H54 (cell line): ENCODE data around the gene WDR33.

Source experiments
- DNase-seq: peaks from one replicate; pipeline ENCODE4 v3.0.0; 2011; ENCODE audit warnings: low spot score, mixed read lengths; ENCODE audit not compliant: insufficient read length
- FAIRE-seq: peaks from 3 replicates; lab custom pipeline; 2011; peaks lifted over from hg19 to GRCh38; lab: Jason Lieb, UNC
- POLR2A ChIP-seq: IDR thresholded peaks from 2 replicates; pipeline ENCODE4 v1.6.1; 2011; ENCODE audit warnings: low read depth, mild to moderate bottlenecking, low read length

WDR33 gene

DNA sequence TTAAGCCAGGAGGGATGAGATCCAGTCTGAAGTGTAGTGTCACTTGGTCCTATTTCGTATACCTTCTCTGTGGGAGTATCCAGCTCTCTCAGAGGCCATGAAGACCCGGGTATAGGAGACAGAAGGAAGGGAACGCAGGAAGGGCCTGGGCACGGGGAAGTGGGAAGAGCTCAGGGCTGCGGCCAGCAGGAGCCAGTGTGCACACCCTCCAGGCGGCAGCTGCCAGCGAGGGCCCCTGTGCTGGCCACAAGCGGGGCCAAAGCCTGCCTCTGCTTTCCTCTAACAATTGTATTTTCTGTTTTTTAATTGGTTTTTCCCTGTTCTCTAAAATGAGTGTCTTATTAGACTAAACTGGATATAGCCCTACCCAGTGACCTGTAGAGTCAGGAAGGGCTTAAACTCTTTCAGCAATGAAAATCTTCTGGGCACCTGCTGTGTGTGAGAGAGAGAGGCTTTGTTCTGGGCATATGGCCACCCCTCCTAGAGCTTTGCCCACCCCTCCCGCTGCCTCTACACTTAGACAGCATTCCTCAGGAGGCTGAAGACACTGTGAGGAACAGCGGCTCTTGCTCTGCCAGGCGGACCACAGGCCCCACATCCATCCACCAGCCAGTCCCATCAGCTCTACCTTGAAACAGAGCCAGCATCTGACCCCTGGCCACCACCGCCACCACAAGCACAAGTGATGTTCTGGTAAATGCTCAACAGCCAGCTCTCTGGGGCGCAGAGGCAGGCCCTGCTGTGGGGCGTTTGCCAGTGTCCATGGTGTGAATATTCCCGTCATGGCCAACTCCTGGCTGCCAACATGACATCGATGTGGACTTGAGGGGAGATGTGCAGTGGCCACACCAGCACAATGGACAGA lies 155.5 kb downstream of the WDR33 start:
- TF ChIP-seq POLR2A, result no peak
- no peak for DNase-seq
- no peak for FAIRE-seq

DNA sequence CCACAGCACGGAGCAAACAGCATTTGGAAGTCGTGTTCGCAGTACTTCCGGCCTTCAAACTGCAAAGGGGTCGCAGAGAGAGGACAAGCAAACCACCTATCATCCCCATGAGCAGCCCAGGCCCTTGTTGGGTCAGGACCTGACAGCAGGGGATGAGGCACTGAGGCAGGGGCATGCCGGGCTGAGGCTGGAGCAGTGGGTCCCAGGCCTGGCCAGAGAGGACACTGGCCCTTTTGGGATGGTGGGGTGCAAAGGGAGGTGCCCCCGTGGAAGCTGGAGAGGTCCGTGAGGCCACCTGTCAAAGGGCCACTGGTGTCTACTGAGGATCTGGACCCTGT lies 156.2 kb downstream of the WDR33 start:
- FAIRE-seq (no peak), DNase-seq (no peak)
- no peak for TF ChIP-seq POLR2A

DNA sequence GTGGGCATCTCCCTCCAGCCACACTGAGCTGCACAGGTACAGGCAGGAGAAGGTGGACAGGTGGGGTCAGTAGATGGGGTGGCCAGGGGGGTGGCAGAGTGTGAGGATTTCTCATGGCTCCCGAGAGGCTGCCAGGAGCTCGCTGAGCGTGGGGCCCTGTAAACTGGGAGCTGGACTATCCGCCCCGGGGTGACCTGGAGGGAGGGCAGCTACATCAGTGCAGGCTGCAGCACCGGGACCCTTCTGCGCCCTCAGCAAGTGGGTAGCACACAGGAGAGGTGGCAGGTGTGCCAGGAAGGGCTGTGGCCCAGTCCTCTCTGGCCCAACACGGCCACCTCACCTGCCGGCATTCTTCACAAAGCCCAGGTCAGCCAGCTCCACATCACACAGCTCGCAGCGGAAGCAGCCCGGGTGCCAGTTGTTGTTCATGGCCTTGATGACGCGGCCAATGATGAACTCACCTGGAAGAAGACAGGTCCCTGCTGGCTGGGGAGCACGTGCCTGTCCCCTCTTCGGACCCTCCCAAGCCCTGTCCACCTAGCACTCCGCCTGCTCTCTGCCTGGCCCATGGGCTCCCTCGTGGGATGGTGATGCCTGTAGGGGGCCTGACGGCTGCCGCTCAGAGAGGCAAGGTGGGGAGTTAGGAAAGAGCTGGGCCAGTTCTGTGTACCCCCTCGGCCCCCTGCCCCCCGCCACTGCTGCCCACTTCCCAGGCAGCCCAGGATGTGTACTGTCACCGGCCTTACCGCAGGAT lies 156.7 kb downstream of the WDR33 start:
- no peak for TF ChIP-seq POLR2A
- FAIRE-seq (no peak), DNase-seq (no peak)

DNA sequence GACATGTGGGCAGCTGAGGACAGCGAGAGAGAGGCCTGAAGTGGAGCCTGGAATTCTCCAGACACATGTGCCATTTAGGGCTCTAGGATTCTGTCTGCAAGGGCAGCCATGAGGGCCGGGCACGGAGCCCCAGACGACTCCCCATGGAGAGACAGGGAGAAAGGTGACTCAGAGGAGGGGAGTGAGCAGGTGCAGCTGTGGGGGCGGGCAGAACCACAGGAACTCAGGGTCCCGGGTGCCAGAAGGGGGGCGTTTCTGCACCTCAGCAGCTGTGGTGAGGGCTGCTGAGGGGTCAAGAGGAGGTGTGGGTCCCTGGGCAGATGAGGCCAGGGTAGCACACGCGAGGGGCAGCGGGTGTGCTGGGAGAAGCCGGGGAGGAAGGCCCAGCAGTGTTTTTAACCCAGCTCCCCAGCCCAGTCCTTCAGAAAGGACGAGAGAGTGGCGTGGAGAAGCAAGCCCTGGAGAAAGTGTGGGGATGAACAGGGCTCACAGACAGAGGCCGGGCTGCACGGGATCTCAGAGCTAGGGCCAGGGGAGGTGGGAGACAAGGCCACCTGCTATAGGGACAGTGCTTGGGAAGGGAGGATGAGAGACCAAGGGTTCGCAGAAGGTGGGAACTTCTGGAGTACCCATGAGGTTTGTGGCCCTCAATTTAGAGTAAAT lies 157.4 kb downstream of the WDR33 start:
- DNase-seq (no peak), FAIRE-seq (no peak)
- TF ChIP-seq POLR2A, result no peak

DNA sequence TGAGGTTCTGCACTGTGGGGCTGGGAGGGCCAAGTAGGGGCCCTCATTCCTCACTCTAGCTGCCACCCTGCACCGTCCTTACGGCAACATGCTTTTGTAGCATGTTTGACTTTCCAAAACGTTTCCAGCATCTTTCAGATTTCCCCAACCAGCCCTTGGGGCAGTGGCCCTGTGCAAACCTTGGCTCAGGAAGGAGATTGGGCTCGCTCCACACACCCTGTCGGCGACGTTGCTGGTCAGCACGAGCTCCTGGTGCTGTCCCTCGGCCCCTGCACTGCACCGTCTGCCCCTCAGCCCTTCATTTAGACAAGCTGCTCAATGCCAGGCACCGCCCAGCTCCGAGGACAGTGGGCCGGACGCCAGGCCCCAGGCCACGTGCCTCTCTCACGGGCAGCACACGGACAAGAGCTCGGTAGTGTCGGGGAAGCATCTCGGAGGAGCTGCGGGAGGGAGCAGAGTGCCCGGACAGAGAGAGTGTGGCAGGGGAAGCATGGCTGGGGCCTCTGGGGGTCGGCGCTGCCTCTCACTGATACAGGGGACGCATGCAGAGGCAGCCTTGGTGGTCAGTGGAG lies 158.1 kb downstream of the WDR33 start:
- DNase-seq, result no peak
- FAIRE-seq, result no peak
- no peak for TF ChIP-seq POLR2A

DNA sequence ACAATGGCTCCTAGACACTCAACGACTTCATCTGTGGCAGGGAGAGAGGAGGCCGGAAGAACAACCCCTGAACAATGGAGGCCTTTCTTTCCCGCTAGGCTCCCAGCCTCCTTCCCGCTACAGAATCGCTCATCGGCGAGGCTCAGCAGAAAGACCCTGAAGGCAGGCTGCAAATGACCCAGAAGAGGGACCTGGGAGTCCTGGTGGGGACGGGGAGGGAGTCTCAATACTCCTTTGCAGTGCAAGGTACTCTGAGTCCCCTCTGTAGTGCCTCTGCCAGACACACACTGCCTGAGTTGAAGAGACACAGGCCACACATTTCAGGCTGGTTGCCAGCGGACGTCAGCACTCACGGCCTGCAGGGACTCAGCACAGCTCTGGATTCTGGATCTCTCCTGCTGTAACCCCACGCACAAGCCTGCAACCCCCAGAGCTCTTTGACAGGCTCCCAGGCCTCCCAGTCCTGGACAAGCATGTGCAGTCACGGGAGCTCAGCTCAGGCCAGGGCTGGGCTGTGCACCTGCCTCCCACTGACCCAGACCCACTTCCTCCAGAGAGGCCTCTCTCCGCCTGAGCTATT lies 158.9 kb downstream of the WDR33 start:
- DNase-seq (no peak), FAIRE-seq (no peak)
- TF ChIP-seq POLR2A, result no peak

DNA sequence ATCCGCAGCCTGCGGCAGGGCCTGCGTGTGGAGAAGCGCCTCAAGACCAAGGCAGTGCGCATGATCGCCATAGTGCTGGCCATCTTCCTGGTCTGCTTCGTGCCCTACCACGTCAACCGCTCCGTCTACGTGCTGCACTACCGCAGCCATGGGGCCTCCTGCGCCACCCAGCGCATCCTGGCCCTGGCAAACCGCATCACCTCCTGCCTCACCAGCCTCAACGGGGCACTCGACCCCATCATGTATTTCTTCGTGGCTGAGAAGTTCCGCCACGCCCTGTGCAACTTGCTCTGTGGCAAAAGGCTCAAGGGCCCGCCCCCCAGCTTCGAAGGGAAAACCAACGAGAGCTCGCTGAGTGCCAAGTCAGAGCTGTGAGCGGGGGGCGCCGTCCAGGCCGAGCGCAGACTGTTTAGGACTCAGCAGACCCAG lies 159.6 kb downstream of the WDR33 start:
- FAIRE-seq (no peak), DNase-seq (no peak)
- no peak for TF ChIP-seq POLR2A
